ENCODE measurements around the gene TMEM135. TPM values are rescaled to one million over a fixed set of nuclear protein-coding genes. Genes with fewer than 3 reads are reported as not detected.
"Not testable (repeated sequence)": the region's sequence is repeated elsewhere in the genome, so short reads cannot be mapped to it uniquely, and the experiment has no call there.

The TMEM135 gene
- total RNA-seq, 2 experiments from 2014 or later = 37.2 to 39.8 TPM

- H3K4me1 Mint-ChIP-seq (ENCODE audit: low read depth); H3K27ac Mint-ChIP-seq; H3K4me3 Mint-ChIP-seq; H3K36me3 Mint-ChIP-seq (ENCODE audit: low read depth); H3K9me3 Mint-ChIP-seq (ENCODE audit: insufficient read depth); DNase-seq; POLR2A ChIA-PET; ATAC-seq: not testable (repeated sequence)
- H3K27me3 Mint-ChIP-seq (ENCODE audit: low read depth) = peaks cover 14% of the 10 kb centered on the region
- CTCF ChIA-PET = interaction anchor here (1.2 kb wide), 1 partner anchor 71 kb away, joined by 4 read pairs; no protein-coding TSS in a partner anchor
These were observed 11.3 kb upstream of the TMEM135 start for GRCh38 chr11:87026415-87026814.

- no peak overlapping the region for H3K4me3 Mint-ChIP-seq
- peaks cover 7% of the 10 kb centered on the region for H3K4me1 Mint-ChIP-seq (ENCODE audit: low read depth)
- ATAC-seq (peak; percentile 47), DNase-seq (no peak)
- ChIA-PET CTCF (no interaction called here), POLR2A (no interaction called here)
- peaks cover under 1% of the 10 kb centered on the region for H3K36me3 Mint-ChIP-seq (ENCODE audit: low read depth)
- H3K27me3 Mint-ChIP-seq (ENCODE audit: low read depth) = peaks cover 14% of the 10 kb centered on the region
- H3K27ac Mint-ChIP-seq = no peak overlapping the region
- no peaks in the 10 kb centered on the region for H3K9me3 Mint-ChIP-seq (ENCODE audit: insufficient read depth)
These were observed 7.2 kb upstream of the TMEM135 start for GRCh38 chr11:87030458-87031054.

- H3K27ac Mint-ChIP-seq = no peak overlapping the region
- POLR2A ChIA-PET = interaction anchor here (0.7 kb wide), 2 partner anchors 30 to 579 kb away, joined by 3 to 5 read pairs; no protein-coding TSS in a partner anchor
- peaks cover 13% of the 10 kb centered on the region for H3K27me3 Mint-ChIP-seq (ENCODE audit: low read depth)
- no peak overlapping the region for H3K4me3 Mint-ChIP-seq
- CTCF ChIA-PET = no interaction called here
- H3K36me3 Mint-ChIP-seq (ENCODE audit: low read depth) = peaks cover 2% of the 10 kb centered on the region
- no peak for DNase-seq
- H3K4me1 Mint-ChIP-seq (ENCODE audit: low read depth) = peaks cover 12% of the 10 kb centered on the region
- no peak for ATAC-seq
- H3K9me3 Mint-ChIP-seq (ENCODE audit: insufficient read depth) = no peaks in the 10 kb centered on the region
These were observed 6.1 kb upstream of the TMEM135 start for GRCh38 chr11:87031433-87032170.

- CTCF ChIA-PET = interaction anchor here (0.6 kb wide), 1 partner anchor 267 kb away, joined by 6 read pairs; no protein-coding TSS in a partner anchor
- H3K4me1 Mint-ChIP-seq (ENCODE audit: low read depth) = peaks cover 20% of the 10 kb centered on the region
- H3K4me3 Mint-ChIP-seq = no peak overlapping the region
- POLR2A ChIA-PET = no interaction called here
- peaks cover 2% of the 10 kb centered on the region for H3K36me3 Mint-ChIP-seq (ENCODE audit: low read depth)
- no peak for ATAC-seq
- H3K27ac Mint-ChIP-seq = no peak overlapping the region
- H3K27me3 Mint-ChIP-seq (ENCODE audit: low read depth) = peaks cover 11% of the 10 kb centered on the region
- no peaks in the 10 kb centered on the region for H3K9me3 Mint-ChIP-seq (ENCODE audit: insufficient read depth)
- no peak for DNase-seq
These were observed 4.2 kb upstream of the TMEM135 start for GRCh38 chr11:87033561-87033960.

- POLR2A ChIA-PET = no interaction called here
- DNase-seq = no peak
These were observed 1.7 kb upstream of the TMEM135 start for GRCh38 chr11:87035976-87036583.

GRCh38 chr11:87036756-87037449 is 831 bp upstream of the TMEM135 start:
- ChIA-PET POLR2A (interaction anchor here (0.8 to 1.0 kb wide), 5 partner anchors 42 to 280 kb away, joined by 3 to 8 read pairs (median 4); no protein-coding TSS in a partner anchor), CTCF (interaction anchor here (1.0 to 2.1 kb wide), 4 partner anchors 15 to 98 kb away, joined by 3 to 10 read pairs (median 6); no protein-coding TSS in a partner anchor)
- peaks cover 11% of the 10 kb centered on the region for H3K27me3 Mint-ChIP-seq (ENCODE audit: low read depth)
- peaks cover 34% of the 10 kb centered on the region for H3K4me1 Mint-ChIP-seq (ENCODE audit: low read depth)
- no peaks in the 10 kb centered on the region for H3K9me3 Mint-ChIP-seq (ENCODE audit: insufficient read depth)
- H3K36me3 Mint-ChIP-seq (ENCODE audit: low read depth) = peaks cover 19% of the 10 kb centered on the region
- ATAC-seq (no peak), DNase-seq (peak; percentile 28)
- H3K4me3 Mint-ChIP-seq = peak overlapping the region; percentile 96
- H3K27ac Mint-ChIP-seq = peak overlapping the region; percentile 94

More at GRCh38 chr11:87035976-87036583, 1.7 kb upstream of the TMEM135 start:
- H3K9me3 Mint-ChIP-seq (ENCODE audit: insufficient read depth) = no peaks in the 10 kb centered on the region
- H3K27me3 Mint-ChIP-seq (ENCODE audit: low read depth) = peaks cover 11% of the 10 kb centered on the region
- ATAC-seq = no peak
- H3K27ac Mint-ChIP-seq = no peak overlapping the region
- peaks cover 30% of the 10 kb centered on the region for H3K4me1 Mint-ChIP-seq (ENCODE audit: low read depth)
- H3K4me3 Mint-ChIP-seq = no peak overlapping the region
- H3K36me3 Mint-ChIP-seq (ENCODE audit: low read depth) = peaks cover 11% of the 10 kb centered on the region
- CTCF ChIA-PET = no interaction called here

- ChIA-PET CTCF (interaction anchor here (1.3 to 2.1 kb wide), 3 partner anchors 43 to 99 kb away, joined by 3 to 10 read pairs (median 9); no protein-coding TSS in a partner anchor), POLR2A (interaction anchor here (1.0 kb wide), 1 partner anchor 43 kb away, joined by 6 read pairs; no protein-coding TSS in a partner anchor)
- ATAC-seq (no peak), DNase-seq (no peak)
- peaks cover 11% of the 10 kb centered on the region for H3K27me3 Mint-ChIP-seq (ENCODE audit: low read depth)
- peaks cover 28% of the 10 kb centered on the region for H3K36me3 Mint-ChIP-seq (ENCODE audit: low read depth)
- H3K4me3 Mint-ChIP-seq = peak overlapping the region; percentile 96
- peaks cover 37% of the 10 kb centered on the region for H3K4me1 Mint-ChIP-seq (ENCODE audit: low read depth)
- H3K27ac Mint-ChIP-seq = peak overlapping the region; percentile 94
- H3K9me3 Mint-ChIP-seq (ENCODE audit: insufficient read depth) = no peaks in the 10 kb centered on the region
These were observed 672 bp downstream of the TMEM135 start for GRCh38 chr11:87038235-87038977.

GRCh38 chr11:87039371-87039770 is 1.6 kb downstream of the TMEM135 start:
- POLR2A ChIA-PET = no interaction called here
- CTCF ChIA-PET = no interaction called here
- H3K36me3 Mint-ChIP-seq (ENCODE audit: low read depth) = peaks cover 38% of the 10 kb centered on the region
- DNase-seq (no peak), ATAC-seq (no peak)
- peaks cover 7% of the 10 kb centered on the region for H3K27me3 Mint-ChIP-seq (ENCODE audit: low read depth)
- peaks cover 37% of the 10 kb centered on the region for H3K4me1 Mint-ChIP-seq (ENCODE audit: low read depth)
- no peak overlapping the region for H3K27ac Mint-ChIP-seq
- H3K4me3 Mint-ChIP-seq = peak overlapping the region; percentile 96
- H3K9me3 Mint-ChIP-seq (ENCODE audit: insufficient read depth) = no peaks in the 10 kb centered on the region

GRCh38 chr11:87043894-87044293 is 6.2 kb downstream of the TMEM135 start:
- H3K27me3 Mint-ChIP-seq (ENCODE audit: low read depth) = no peaks in the 10 kb centered on the region
- no peak overlapping the region for H3K27ac Mint-ChIP-seq
- ATAC-seq (no peak), DNase-seq (no peak)
- H3K4me3 Mint-ChIP-seq = no peak overlapping the region
- H3K36me3 Mint-ChIP-seq (ENCODE audit: low read depth) = peaks cover 51% of the 10 kb centered on the region
- peaks cover 4% of the 10 kb centered on the region for H3K9me3 Mint-ChIP-seq (ENCODE audit: insufficient read depth)
- CTCF ChIA-PET = no interaction called here
- peaks cover 22% of the 10 kb centered on the region for H3K4me1 Mint-ChIP-seq (ENCODE audit: low read depth)
- POLR2A ChIA-PET = no interaction called here

GRCh38 chr11:87046824-87047223 is 9.1 kb downstream of the TMEM135 start:
- no peak overlapping the region for H3K4me3 Mint-ChIP-seq
- peaks cover 4% of the 10 kb centered on the region for H3K9me3 Mint-ChIP-seq (ENCODE audit: insufficient read depth)
- ChIA-PET CTCF (no interaction called here), POLR2A (no interaction called here)
- no peak for ATAC-seq
- peaks cover 35% of the 10 kb centered on the region for H3K36me3 Mint-ChIP-seq (ENCODE audit: low read depth)
- no peak for DNase-seq
- H3K27me3 Mint-ChIP-seq (ENCODE audit: low read depth) = no peaks in the 10 kb centered on the region
- H3K4me1 Mint-ChIP-seq (ENCODE audit: low read depth) = peaks cover 4% of the 10 kb centered on the region
- H3K27ac Mint-ChIP-seq = no peak overlapping the region

- no peaks in the 10 kb centered on the region for H3K4me1 Mint-ChIP-seq (ENCODE audit: low read depth)
- POLR2A ChIA-PET = no interaction called here
- no peak for ATAC-seq
These were observed 18.4 kb downstream of the TMEM135 start for GRCh38 chr11:87056091-87056490.

More at GRCh38 chr11:87056091-87056490, 18.4 kb downstream of the TMEM135 start:
- H3K9me3 Mint-ChIP-seq (ENCODE audit: insufficient read depth) = no peaks in the 10 kb centered on the region
- H3K27ac Mint-ChIP-seq = no peak overlapping the region
- CTCF ChIA-PET = no interaction called here
- no peak for DNase-seq
- H3K36me3 Mint-ChIP-seq (ENCODE audit: low read depth) = peaks cover 16% of the 10 kb centered on the region
- H3K4me3 Mint-ChIP-seq = no peak overlapping the region
- H3K27me3 Mint-ChIP-seq (ENCODE audit: low read depth) = no peaks in the 10 kb centered on the region

All from activated CD8-positive, alpha-beta T cell treated with anti-CD3 and anti-CD28 coated beads, Interleukin-2, amount 10 ng/mL, durations not matched to agents 7 days and 5 days (primary cell).